ENCODE data around the gene NTSR2.

GRCh38 chr2:11657646-11658045, 12.3 kb downstream of the NTSR2 start:
- no peak for TF ChIP-seq POLR2A (IDR thresholded peaks at IDR 0.05)
- TF ChIP-seq CTCF (IDR thresholded peaks at IDR 0.05): no peak
- TF ChIP-seq POLR2AphosphoS5 (IDR thresholded peaks at IDR 0.05): no peak
- no peak for TF ChIP-seq EP300 (IDR thresholded peaks at IDR 0.05)
